HepG2 (cell line): ENCODE measurements around the gene EFNA4. TPM values are rescaled to one million over a fixed set of nuclear protein-coding genes. Genes with fewer than 3 reads are reported as not detected.

ENCODE experiments used
- ARID2 ChIP-seq: sonication (generic); formaldehyde crosslinking; IDR thresholded peaks from 2 replicates; pipeline ENCODE4 v1.8.1; 2022; ENCODE audit warnings: mild to moderate bottlenecking, missing genetic modification reagents, borderline replicate concordance
- BORCS8-MEF2B ChIP-seq: sonication (generic); formaldehyde crosslinking; IDR thresholded peaks from 2 replicates; pipeline ENCODE4 v1.8.0; 2022; ENCODE audit warnings: mild to moderate bottlenecking, missing genetic modification reagents
- BRD4 ChIP-seq: sonication (generic); formaldehyde crosslinking; IDR thresholded peaks from 2 replicates; pipeline ENCODE4 v1.4.0; 2020; ENCODE audit warnings: missing genetic modification reagents
- ESRRA ChIP-seq: sonication (generic); formaldehyde crosslinking; IDR thresholded peaks from 2 replicates; pipeline ENCODE4 v1.5.1; 2020; ENCODE audit warnings: mild to moderate bottlenecking, low read depth, missing genetic modification reagents
- FOXC1 ChIP-seq: sonication (generic); formaldehyde crosslinking; IDR thresholded peaks from 2 replicates; pipeline ENCODE4 v1.8.0; 2022; ENCODE audit warnings: mild to moderate bottlenecking, missing genetic modification reagents, borderline replicate concordance
- HOXA3 ChIP-seq: sonication (generic); formaldehyde crosslinking; IDR thresholded peaks from 2 replicates; pipeline ENCODE4 v1.5.0; 2020; ENCODE audit warnings: missing genetic modification reagents
- KDM5A ChIP-seq: fragments of 200-600 bp; sonication (generic); IDR thresholded peaks from 2 replicates; pipeline ENCODE4 v1.7.0; 2018; ENCODE audit warnings: antibody characterized with exemption, mild to moderate bottlenecking, low read length, borderline replicate concordance
- LCORL ChIP-seq, 2 experiments: fragments of 450-650 bp in 1 of 2; sonication (generic) in 1 of 2; formaldehyde crosslinking in 1 of 2; IDR thresholded peaks; 2 replicates each; pipeline versions ENCODE4 v1.5.0 to v1.6.1; 2017 to 2020; ENCODE audit warnings: antibody characterized with exemption in 1 of 2, missing genetic modification reagents in 1 of 2
- NFKB2 ChIP-seq: sonication (generic); formaldehyde crosslinking; IDR thresholded peaks from 2 replicates; pipeline ENCODE4 v1.4.0; 2020; ENCODE audit warnings: missing genetic modification reagents, borderline replicate concordance
- NR1H2 ChIP-seq: sonication (generic); formaldehyde crosslinking; IDR thresholded peaks from 2 replicates; pipeline ENCODE4 v1.8.1; 2022; ENCODE audit warnings: low read depth, missing genetic modification reagents, borderline replicate concordance
- POLR2AphosphoS5 ChIP-seq: IDR thresholded peaks from 2 replicates; pipeline ENCODE4 v1.6.1; 2012; ENCODE audit warnings: low read depth, low read length
- SCMH1 ChIP-seq: sonication (generic); formaldehyde crosslinking; IDR thresholded peaks from 2 replicates; pipeline ENCODE4 v1.9.0; 2021; ENCODE audit warnings: missing genetic modification reagents, mild to moderate bottlenecking, borderline replicate concordance
- SNAPC2 ChIP-seq: sonication (generic); formaldehyde crosslinking; IDR thresholded peaks from 2 replicates; pipeline ENCODE4 v1.8.1; 2022; ENCODE audit warnings: mild to moderate bottlenecking, missing genetic modification reagents
- ZBTB39 ChIP-seq: sonication (generic); formaldehyde crosslinking; IDR thresholded peaks from 2 replicates; pipeline ENCODE4 v1.5.0; 2020; ENCODE audit warnings: missing genetic modification reagents
- ZBTB7A ChIP-seq: sonication (generic); formaldehyde crosslinking; IDR thresholded peaks from 2 replicates; pipeline ENCODE4 v1.8.0; 2022; ENCODE audit warnings: mild to moderate bottlenecking, missing genetic modification reagents
- ZNF143 ChIP-seq: sonication (generic); formaldehyde crosslinking; IDR thresholded peaks from 2 replicates; pipeline ENCODE4 v1.4.0; 2020; ENCODE audit warnings: missing genetic modification reagents
- ZNF30 ChIP-seq: sonication (generic); formaldehyde crosslinking; IDR thresholded peaks from 2 replicates; pipeline ENCODE4 v1.5.0; 2020; ENCODE audit warnings: mild to moderate bottlenecking, missing genetic modification reagents
- ZNF549 ChIP-seq: sonication (generic); formaldehyde crosslinking; IDR thresholded peaks from 2 replicates; pipeline ENCODE4 v1.5.0; 2020; ENCODE audit warnings: missing genetic modification reagents
- ZNF639 ChIP-seq: conservative IDR thresholded peaks from 2 replicates; pipeline ENCODE4 v1.6.1; 2018; ENCODE audit warnings: missing genetic modification reagents
- ZNF775 ChIP-seq: sonication (generic); formaldehyde crosslinking; IDR thresholded peaks from 2 replicates; pipeline ENCODE4 v1.4.0; 2020; ENCODE audit warnings: missing genetic modification reagents, mild to moderate bottlenecking, moderate library complexity, borderline replicate concordance
- ZNF776 ChIP-seq: sonication (generic); formaldehyde crosslinking; IDR thresholded peaks from 2 replicates; pipeline ENCODE4 v1.4.0; 2020; ENCODE audit warnings: mild to moderate bottlenecking, missing genetic modification reagents
- polyA plus RNA-seq, 8 experiments: library from polyadenylated mRNA; depleted of rRNA in 3 of 8; stranded (reverse) in 7 of 8; unstranded in 1 of 8; fragments of >200 nt; fragmentation: Illumina TruSeq in 4 of 8; extraction: Trizol in 4 of 8; gene quantifications; 2 replicates each; pipeline versions ENCODE4 v1.2.1 to v1.2.3, GENCODE V29; 2011 to 2016; ENCODE audit warnings: low read depth in 4 of 8, missing spikeins in 1 of 8, mixed read lengths in 1 of 8; ENCODE audit not compliant: insufficient read depth in 1 of 8
- total RNA-seq, 5 experiments: library from RNA; depleted of rRNA; stranded (reverse); fragments of >200 nt; fragmentation: Illumina TruSeq; extraction: Trizol; gene quantifications; 2 replicates each; pipeline ENCODE4 v1.2.3, GENCODE V29; 2016; ENCODE audit warnings: low read depth in 1 of 5
- TF ChIP-seq, protein P1 (sequence below): sonication (generic); formaldehyde crosslinking; IDR thresholded peaks from 2 replicates; pipeline ENCODE4 v1.8.1; 2023; ENCODE audit warnings: missing genetic modification reagents, mild to moderate bottlenecking, borderline replicate concordance
- TF ChIP-seq, protein P2 (sequence below): sonication (generic); formaldehyde crosslinking; IDR thresholded peaks from 2 replicates; pipeline ENCODE4 v1.5.0; 2020; ENCODE audit warnings: missing genetic modification reagents

EFNA4 gene
- total and polyA plus RNA-seq, 2 of the 13 experiments (the other 11 are each of a cell fraction or from before 2014, with no cell fraction given): 12.0 to 17.2 TPM

GRCh38 chr1:155070721-155071569 lies 7.4 kb downstream of the EFNA4 start (continued):
- no peak for TF ChIP-seq SNAPC2
- TF ChIP-seq ZNF549 (CRISPR knock-in tag): no peak
- no peak for TF ChIP-seq ZNF775 (CRISPR knock-in tag)
- no peak for TF ChIP-seq ZNF30 (CRISPR knock-in tag)
- peak; percentile 42; the same call in 1 of the 2 replicates for TF ChIP-seq NFKB2 (CRISPR knock-in tag)
- TF ChIP-seq, protein P1, sequence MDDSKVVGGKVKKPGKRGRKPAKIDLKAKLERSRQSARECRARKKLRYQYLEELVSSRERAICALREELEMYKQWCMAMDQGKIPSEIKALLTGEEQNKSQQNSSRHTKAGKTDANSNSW (CRISPR knock-in tag): no peak
- no peak for TF ChIP-seq ARID2 (CRISPR knock-in tag)
- no peak for TF ChIP-seq BRD4 (CRISPR knock-in tag)
- TF ChIP-seq ZBTB7A (CRISPR knock-in tag): no peak
- no peak for TF ChIP-seq ZNF143 (CRISPR knock-in tag)
- TF ChIP-seq LCORL (IDR thresholded peaks at IDR 0.05): no peak
- no peak for TF ChIP-seq LCORL (CRISPR knock-in tag; IDR thresholded peaks at IDR 0.05)
- no peak for TF ChIP-seq KDM5A
- no peak; the same call in 1 of the 2 replicates for TF ChIP-seq FOXC1 (CRISPR knock-in tag)
- TF ChIP-seq, protein P2, sequence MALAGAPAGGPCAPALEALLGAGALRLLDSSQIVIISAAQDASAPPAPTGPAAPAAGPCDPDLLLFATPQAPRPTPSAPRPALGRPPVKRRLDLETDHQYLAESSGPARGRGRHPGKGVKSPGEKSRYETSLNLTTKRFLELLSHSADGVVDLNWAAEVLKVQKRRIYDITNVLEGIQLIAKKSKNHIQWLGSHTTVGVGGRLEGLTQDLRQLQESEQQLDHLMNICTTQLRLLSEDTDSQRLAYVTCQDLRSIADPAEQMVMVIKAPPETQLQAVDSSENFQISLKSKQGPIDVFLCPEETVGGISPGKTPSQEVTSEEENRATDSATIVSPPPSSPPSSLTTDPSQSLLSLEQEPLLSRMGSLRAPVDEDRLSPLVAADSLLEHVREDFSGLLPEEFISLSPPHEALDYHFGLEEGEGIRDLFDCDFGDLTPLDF (CRISPR knock-in tag): no peak
- TF ChIP-seq ZBTB39 (CRISPR knock-in tag): no peak
- TF ChIP-seq ZNF776 (CRISPR knock-in tag): 0 out of 2 replicates have a peak, but pooled peaks have one; percentile 62
- no peak for TF ChIP-seq POLR2AphosphoS5
- peak; percentile 53; the same call in 1 of the 2 replicates for TF ChIP-seq HOXA3 (CRISPR knock-in tag)
- no peak for TF ChIP-seq BORCS8-MEF2B (CRISPR knock-in tag)
- 0 out of 2 replicates have a peak, but pooled peaks have one; percentile 37 for TF ChIP-seq ESRRA
- no peak for TF ChIP-seq ZNF639 (CRISPR knock-in tag)
- TF ChIP-seq SCMH1 (CRISPR knock-in tag): no peak
- no peak for TF ChIP-seq NR1H2 (CRISPR knock-in tag)
